ENCODE data around the gene VWA3A.

VWA3A gene

GRCh38 chr16:22122239-22122638 is 29.9 kb downstream of the VWA3A start:
- H3K9ac ChIP-seq (ENCODE audit: low read length), result no peak overlapping the region
- H3K4me2 ChIP-seq (ENCODE audit: low read depth, low read length), result no peak overlapping the region
- DNase-seq, result no peak
- H3K4me3 ChIP-seq (ENCODE audit: low read length), result no peak overlapping the region
- TF ChIP-seq CTCF (IDR thresholded peaks at IDR 0.05; ENCODE audit: low read length) (no peak), EZH2phosphoT487 (IDR thresholded peaks at IDR 0.05; ENCODE audit: low read length) (no peak), EZH2 (optimal IDR thresholded peaks at IDR 0.05; ENCODE audit: low read depth, low read length) (no peak)
- no peak overlapping the region for H2AFZ ChIP-seq (ENCODE audit: low read length)
- no peaks in the 10 kb centered on the region for H3K79me2 ChIP-seq (ENCODE audit: low read length)
- no peaks in the 10 kb centered on the region for H3K36me3 ChIP-seq (replicated peaks; ENCODE audit: insufficient read depth, low read length)
- H3K9me3 ChIP-seq (replicated peaks; ENCODE audit: insufficient read depth, low read length), result no peaks in the 10 kb centered on the region
- H4K20me1 ChIP-seq (ENCODE audit: insufficient read depth, low read length), result no peaks in the 10 kb centered on the region
- no peaks in the 10 kb centered on the region for H3K27me3 ChIP-seq (replicated peaks; ENCODE audit: insufficient read depth, low read length)
- H3K4me1 ChIP-seq (ENCODE audit: low read length), result no peaks in the 10 kb centered on the region
- H3K9me2 ChIP-seq (replicated peaks; ENCODE audit: insufficient read depth, low read length), result no peaks in the 10 kb centered on the region
- no peaks in the 10 kb centered on the region for H3F3A ChIP-seq (ENCODE audit: insufficient read depth, low read length)
- no peak overlapping the region for H3K27ac ChIP-seq (ENCODE audit: low read length)

- Histone ChIP-seq H4K20me1 (ENCODE audit: insufficient read depth, low read length) (no peaks in the 10 kb centered on the region), H3F3A (ENCODE audit: insufficient read depth, low read length) (no peaks in the 10 kb centered on the region), H3K79me2 (ENCODE audit: low read length) (no peaks in the 10 kb centered on the region), H3K4me1 (ENCODE audit: low read length) (no peaks in the 10 kb centered on the region), H3K4me3 (ENCODE audit: low read length) (no peak overlapping the region), H2AFZ (ENCODE audit: low read length) (no peak overlapping the region), H3K9ac (ENCODE audit: low read length) (no peak overlapping the region), H3K36me3 (replicated peaks; ENCODE audit: insufficient read depth, low read length) (no peaks in the 10 kb centered on the region), H3K27ac (ENCODE audit: low read length) (no peak overlapping the region), H3K4me2 (ENCODE audit: low read depth, low read length) (no peak overlapping the region), H3K9me2 (replicated peaks; ENCODE audit: insufficient read depth, low read length) (no peaks in the 10 kb centered on the region), H3K9me3 (replicated peaks; ENCODE audit: insufficient read depth, low read length) (no peaks in the 10 kb centered on the region), H3K27me3 (replicated peaks; ENCODE audit: insufficient read depth, low read length) (no peaks in the 10 kb centered on the region)
- no peak for DNase-seq
- TF ChIP-seq EZH2 (optimal IDR thresholded peaks at IDR 0.05; ENCODE audit: low read depth, low read length), result no peak
- TF ChIP-seq CTCF (IDR thresholded peaks at IDR 0.05; ENCODE audit: low read length), result no peak; the same call in 1 of the 2 replicates
- TF ChIP-seq EZH2phosphoT487 (IDR thresholded peaks at IDR 0.05; ENCODE audit: low read length), result no peak
These were observed 30.8 kb downstream of the VWA3A start for GRCh38 chr16:22123146-22123545.

GRCh38 chr16:22123759-22124490 is 31.6 kb downstream of the VWA3A start:
- Histone ChIP-seq H3K27me3 (replicated peaks; ENCODE audit: insufficient read depth, low read length) (no peaks in the 10 kb centered on the region), H3K9me3 (replicated peaks; ENCODE audit: insufficient read depth, low read length) (no peaks in the 10 kb centered on the region), H3K9ac (ENCODE audit: low read length) (no peak overlapping the region), H3K4me2 (ENCODE audit: low read depth, low read length) (no peak overlapping the region), H3K27ac (ENCODE audit: low read length) (no peak overlapping the region), H3K36me3 (replicated peaks; ENCODE audit: insufficient read depth, low read length) (no peaks in the 10 kb centered on the region), H3K4me3 (ENCODE audit: low read length) (no peak overlapping the region), H3F3A (ENCODE audit: insufficient read depth, low read length) (no peaks in the 10 kb centered on the region), H3K79me2 (ENCODE audit: low read length) (no peaks in the 10 kb centered on the region), H2AFZ (ENCODE audit: low read length) (no peak overlapping the region), H3K9me2 (replicated peaks; ENCODE audit: insufficient read depth, low read length) (no peaks in the 10 kb centered on the region), H4K20me1 (ENCODE audit: insufficient read depth, low read length) (no peaks in the 10 kb centered on the region), H3K4me1 (ENCODE audit: low read length) (no peaks in the 10 kb centered on the region)
- no peak for DNase-seq
- TF ChIP-seq EZH2phosphoT487 (IDR thresholded peaks at IDR 0.05; ENCODE audit: low read length) (no peak), EZH2 (optimal IDR thresholded peaks at IDR 0.05; ENCODE audit: low read depth, low read length) (no peak), CTCF (IDR thresholded peaks at IDR 0.05; ENCODE audit: low read length) (no peak)

Measured in MM.1S (cell line).